SU-DHL-6 (cell line): ENCODE results near the gene PPP1R2B.

Source experiments
- H2AFZ ChIP-seq: fragments of 200-600 bp; sonication (generic); 2 replicates; pipeline ENCODE4 v1.6.1; 2014; ENCODE audit warnings: low read depth, mild to moderate bottlenecking, moderate library complexity, mixed read lengths, antibody characterized with exemption, low read length; ENCODE audit not compliant: severe bottlenecking
- H3F3A ChIP-seq: fragments of 200-600 bp; shearing (Covaris generic); 2 replicates; pipeline ENCODE4 v1.6.0; 2016; ENCODE audit warnings: antibody characterized with exemption, mild to moderate bottlenecking; ENCODE audit not compliant: insufficient read depth
- H3K27ac ChIP-seq: fragments of 200-600 bp; sonication (generic); 2 replicates; pipeline ENCODE4 v1.5.1; 2016; ENCODE audit warnings: low read depth, mild to moderate bottlenecking, low read length, moderate library complexity, mixed read lengths
- H3K27me3 ChIP-seq: fragments of 200-600 bp; sonication (generic), shearing (Covaris generic); 2 replicates; pipeline ENCODE4 v1.6.0; 2014; ENCODE audit warnings: mild to moderate bottlenecking, low read length
- H3K36me3 ChIP-seq: fragments of 200-600 bp; sonication (generic); 2 replicates; pipeline ENCODE4 v1.6.1; 2014; ENCODE audit warnings: mild to moderate bottlenecking, low read length, mixed read lengths
- H3K4me2 ChIP-seq: fragments of 300-600, 200-600 bp; shearing (Covaris generic), sonication (generic); 2 replicates; pipeline ENCODE4 v1.6.0; 2014; ENCODE audit warnings: low read length, low read depth, mild to moderate bottlenecking; ENCODE audit not compliant: poor library complexity, severe bottlenecking
- H3K4me3 ChIP-seq: fragments of 200-600 bp; sonication (generic); 2 replicates; pipeline ENCODE4 v1.5.1; 2014; ENCODE audit warnings: antibody characterized with exemption, low read length, mild to moderate bottlenecking, mixed read lengths; ENCODE audit not compliant: insufficient read depth, poor library complexity, severe bottlenecking
- H3K79me2 ChIP-seq: fragments of 200-600 bp; sonication (generic); 2 replicates; pipeline ENCODE4 v1.6.1; 2014; ENCODE audit warnings: mild to moderate bottlenecking, low read length, moderate library complexity; ENCODE audit not compliant: insufficient read depth
- H3K9ac ChIP-seq: fragments of 200-600 bp; sonication (generic); 2 replicates; pipeline ENCODE4 v1.7.0; 2014; ENCODE audit warnings: mild to moderate bottlenecking, low read length
- H3K9me2 ChIP-seq: fragments of 200-600 bp; sonication (generic); replicated peaks from 2 replicates; pipeline ENCODE4 v1.6.1; 2014; ENCODE audit warnings: low read length; ENCODE audit not compliant: insufficient read depth
- H3K9me3 ChIP-seq: fragments of 200-600 bp; sonication (generic); 2 replicates; pipeline ENCODE4 v1.6.1; 2014; ENCODE audit warnings: low read length, mixed read lengths; ENCODE audit not compliant: insufficient read depth
- H4K20me1 ChIP-seq: fragments of 200-600 bp; sonication (generic); 2 replicates; pipeline ENCODE4 v1.6.1; 2014; ENCODE audit warnings: low read depth, mild to moderate bottlenecking, antibody characterized with exemption, low read length, moderate library complexity, mixed read lengths
- EZH2phosphoT487 ChIP-seq: fragments of 200-600 bp; sonication (generic), shearing (Covaris generic); conservative IDR thresholded peaks from 2 replicates; pipeline ENCODE4 v1.6.1; 2018; ENCODE audit warnings: mild to moderate bottlenecking, antibody characterized with exemption, low read length, moderate library complexity, mixed read lengths
- TF ChIP-seq, protein P1 (sequence below): fragments of 200-600 bp; sonication (generic); IDR thresholded peaks from one replicate; pipeline ENCODE4 v1.5.1; 2017; ENCODE audit warnings: antibody characterized with exemption, mild to moderate bottlenecking, low read length, moderate library complexity; ENCODE audit not compliant: insufficient read depth, poor library complexity, severe bottlenecking

PPP1R2B gene

DNA sequence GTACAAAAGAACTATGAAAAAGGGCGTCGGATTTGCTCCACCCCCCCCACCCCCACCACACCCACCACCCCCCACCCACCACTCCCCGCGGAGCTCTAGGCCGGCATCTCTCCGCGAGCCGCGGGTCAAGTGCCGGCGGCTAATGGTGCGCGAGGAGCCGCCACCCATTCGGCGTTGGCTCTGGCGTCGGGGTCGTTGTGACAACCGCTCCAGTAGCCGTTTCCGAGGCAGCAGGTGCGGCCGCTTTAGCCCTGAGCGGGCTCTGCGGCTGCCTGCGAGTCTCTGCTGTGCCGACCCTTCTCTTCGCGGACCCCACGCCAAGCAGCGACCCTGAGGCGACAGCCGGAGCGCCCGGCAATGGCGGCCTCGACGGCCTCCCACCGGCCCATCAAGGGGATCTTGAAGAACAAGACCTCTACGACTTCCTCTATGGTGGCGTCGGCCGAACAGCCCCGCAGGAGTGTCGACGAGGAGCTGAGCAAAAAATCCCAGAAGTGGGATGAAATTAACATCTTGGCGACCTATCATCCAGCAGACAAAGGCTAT is at the start of gene PPP1R2B:
TSS of gene PPP1R2B (plus strand) at position 90 of the 546 bp plus-strand sequence. CDS start at position 358, 268 bp downstream.
- Histone ChIP-seq H3K9me2 (no peaks in the 10 kb centered on the region), H2AFZ (no peak within 1 kb of the TSS), H3K79me2 (no peaks in the 10 kb centered on the region), H3K4me2 (no peak within 1 kb of the TSS), H4K20me1 (no peaks in the 10 kb centered on the region), H3K9me3 (0 out of 2 replicates have a peak, but pooled peaks cover under 1% of the 10 kb centered on the region), H3F3A (no peaks in the 10 kb centered on the region), H3K9ac (no peak within 1 kb of the TSS), H3K36me3 (peaks cover 9% of the 10 kb centered on the region), H3K4me3 (no peak within 1 kb of the TSS), H3K27me3 (no peaks in the 10 kb centered on the region), H3K27ac (no peak within 1 kb of the TSS)
- TF ChIP-seq, protein P1, sequence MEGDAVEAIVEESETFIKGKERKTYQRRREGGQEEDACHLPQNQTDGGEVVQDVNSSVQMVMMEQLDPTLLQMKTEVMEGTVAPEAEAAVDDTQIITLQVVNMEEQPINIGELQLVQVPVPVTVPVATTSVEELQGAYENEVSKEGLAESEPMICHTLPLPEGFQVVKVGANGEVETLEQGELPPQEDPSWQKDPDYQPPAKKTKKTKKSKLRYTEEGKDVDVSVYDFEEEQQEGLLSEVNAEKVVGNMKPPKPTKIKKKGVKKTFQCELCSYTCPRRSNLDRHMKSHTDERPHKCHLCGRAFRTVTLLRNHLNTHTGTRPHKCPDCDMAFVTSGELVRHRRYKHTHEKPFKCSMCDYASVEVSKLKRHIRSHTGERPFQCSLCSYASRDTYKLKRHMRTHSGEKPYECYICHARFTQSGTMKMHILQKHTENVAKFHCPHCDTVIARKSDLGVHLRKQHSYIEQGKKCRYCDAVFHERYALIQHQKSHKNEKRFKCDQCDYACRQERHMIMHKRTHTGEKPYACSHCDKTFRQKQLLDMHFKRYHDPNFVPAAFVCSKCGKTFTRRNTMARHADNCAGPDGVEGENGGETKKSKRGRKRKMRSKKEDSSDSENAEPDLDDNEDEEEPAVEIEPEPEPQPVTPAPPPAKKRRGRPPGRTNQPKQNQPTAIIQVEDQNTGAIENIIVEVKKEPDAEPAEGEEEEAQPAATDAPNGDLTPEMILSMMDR = no peak
- no peak for TF ChIP-seq EZH2phosphoT487

DNA sequence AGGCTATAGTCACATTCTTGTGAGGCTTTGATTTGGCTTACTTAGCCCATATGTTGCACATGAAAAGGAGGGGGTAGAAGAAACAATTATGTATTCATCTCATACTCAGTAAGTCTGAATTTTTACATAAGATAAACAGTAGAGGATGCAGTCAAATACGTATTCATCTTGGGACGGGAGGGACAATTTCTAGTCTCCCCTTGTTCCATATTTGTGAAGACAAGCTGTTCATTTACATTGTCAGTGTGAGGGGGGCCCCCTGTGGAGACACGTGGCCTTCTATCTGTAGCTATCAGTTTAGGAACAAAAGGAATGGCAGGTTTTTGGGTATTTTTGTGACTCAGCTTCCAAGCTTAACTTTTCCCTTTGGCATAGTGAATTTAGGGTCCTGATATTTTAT is 49.2 kb upstream of the PPP1R2B start:
- no peak overlapping the region for H3K4me2 ChIP-seq
- H3K9me3 ChIP-seq = no peaks in the 10 kb centered on the region
- H3K36me3 ChIP-seq = no peaks in the 10 kb centered on the region
- H4K20me1 ChIP-seq = no peaks in the 10 kb centered on the region
- H3K27me3 ChIP-seq = no peaks in the 10 kb centered on the region
- no peak overlapping the region for H2AFZ ChIP-seq
- TF ChIP-seq, protein P1 = no peak
- no peak for TF ChIP-seq EZH2phosphoT487
- H3K27ac ChIP-seq = no peak overlapping the region
- no peaks in the 10 kb centered on the region for H3K9me2 ChIP-seq
- no peak overlapping the region for H3K4me3 ChIP-seq
- no peak overlapping the region for H3K9ac ChIP-seq
- no peaks in the 10 kb centered on the region for H3K79me2 ChIP-seq
- H3F3A ChIP-seq = no peaks in the 10 kb centered on the region

DNA sequence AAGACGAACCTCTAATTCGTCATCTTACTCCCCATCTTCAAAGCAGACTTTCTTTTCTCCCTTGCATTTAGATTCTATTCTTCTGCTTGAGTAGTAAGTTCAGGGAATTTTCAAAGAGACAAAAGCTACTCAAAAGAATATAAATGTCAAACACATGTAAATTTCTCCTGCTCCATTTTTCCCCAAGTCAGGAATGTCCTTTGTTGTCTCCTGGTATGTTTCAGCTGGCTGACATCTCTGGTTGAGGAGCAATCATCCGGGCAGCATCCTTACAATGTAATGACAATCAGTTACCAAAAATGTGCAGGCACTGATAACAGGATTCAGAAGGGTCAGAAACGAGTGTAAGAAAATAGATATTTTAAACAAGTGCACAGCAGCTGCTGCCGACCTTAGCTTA is 47.6 kb upstream of the PPP1R2B start:
- Histone ChIP-seq H3K27ac (no peak overlapping the region), H3K4me2 (no peak overlapping the region), H4K20me1 (no peaks in the 10 kb centered on the region)

More for the DNA sequence above, 47.6 kb upstream of the PPP1R2B start:
- Histone ChIP-seq H3F3A (no peaks in the 10 kb centered on the region), H3K79me2 (no peaks in the 10 kb centered on the region), H3K9ac (no peak overlapping the region), H3K36me3 (no peaks in the 10 kb centered on the region), H3K9me3 (no peaks in the 10 kb centered on the region), H2AFZ (no peak overlapping the region), H3K27me3 (no peaks in the 10 kb centered on the region), H3K4me3 (no peak overlapping the region), H3K9me2 (no peaks in the 10 kb centered on the region)
- TF ChIP-seq EZH2phosphoT487 = no peak
- TF ChIP-seq, protein P1 = no peak
